WI38 (cell line): ENCODE measurements around the gene RNFT2.
A peak's percentile ranks its signal among the peaks of the same experiment; 100 is the strongest.
"Not testable (repeated sequence)": the region's sequence is repeated elsewhere in the genome, so short reads cannot be mapped to it uniquely, and the experiment has no call there.

Experiments
- H3K4me3 ChIP-seq: 2 replicates; pipeline ENCODE4 v1.5.1; 2011; ENCODE audit warnings: low read depth, mild to moderate bottlenecking, control low read depth, low read length
- TF ChIP-seq, protein P1 (sequence below): IDR thresholded peaks from 2 replicates; pipeline ENCODE4 v1.5.1; 2012; ENCODE audit warnings: low read depth, mild to moderate bottlenecking, control low read depth, low read length

Gene RNFT2

DNA sequence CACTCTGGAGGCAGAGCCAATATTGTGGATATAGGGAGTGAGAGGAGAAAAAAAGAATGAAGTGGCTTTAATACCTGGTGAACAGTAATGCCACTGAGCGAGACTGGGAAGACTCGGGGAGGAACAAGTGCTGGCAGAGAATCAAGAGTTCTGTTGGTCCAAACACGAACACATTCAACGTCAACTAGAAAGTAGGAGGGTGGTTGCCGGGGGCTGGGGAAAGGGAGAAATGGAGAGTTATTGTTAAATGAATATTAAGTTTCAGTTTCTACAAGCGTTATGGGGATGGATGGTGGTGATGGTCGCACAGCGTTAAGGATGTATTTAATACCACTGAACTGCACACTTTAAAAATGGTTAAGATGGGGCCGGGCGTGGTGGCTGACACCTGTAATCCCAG is 3.0 kb upstream of the RNFT2 start:
- no peak overlapping the region for H3K4me3 ChIP-seq
- TF ChIP-seq, protein P1, sequence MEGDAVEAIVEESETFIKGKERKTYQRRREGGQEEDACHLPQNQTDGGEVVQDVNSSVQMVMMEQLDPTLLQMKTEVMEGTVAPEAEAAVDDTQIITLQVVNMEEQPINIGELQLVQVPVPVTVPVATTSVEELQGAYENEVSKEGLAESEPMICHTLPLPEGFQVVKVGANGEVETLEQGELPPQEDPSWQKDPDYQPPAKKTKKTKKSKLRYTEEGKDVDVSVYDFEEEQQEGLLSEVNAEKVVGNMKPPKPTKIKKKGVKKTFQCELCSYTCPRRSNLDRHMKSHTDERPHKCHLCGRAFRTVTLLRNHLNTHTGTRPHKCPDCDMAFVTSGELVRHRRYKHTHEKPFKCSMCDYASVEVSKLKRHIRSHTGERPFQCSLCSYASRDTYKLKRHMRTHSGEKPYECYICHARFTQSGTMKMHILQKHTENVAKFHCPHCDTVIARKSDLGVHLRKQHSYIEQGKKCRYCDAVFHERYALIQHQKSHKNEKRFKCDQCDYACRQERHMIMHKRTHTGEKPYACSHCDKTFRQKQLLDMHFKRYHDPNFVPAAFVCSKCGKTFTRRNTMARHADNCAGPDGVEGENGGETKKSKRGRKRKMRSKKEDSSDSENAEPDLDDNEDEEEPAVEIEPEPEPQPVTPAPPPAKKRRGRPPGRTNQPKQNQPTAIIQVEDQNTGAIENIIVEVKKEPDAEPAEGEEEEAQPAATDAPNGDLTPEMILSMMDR, result no peak

DNA sequence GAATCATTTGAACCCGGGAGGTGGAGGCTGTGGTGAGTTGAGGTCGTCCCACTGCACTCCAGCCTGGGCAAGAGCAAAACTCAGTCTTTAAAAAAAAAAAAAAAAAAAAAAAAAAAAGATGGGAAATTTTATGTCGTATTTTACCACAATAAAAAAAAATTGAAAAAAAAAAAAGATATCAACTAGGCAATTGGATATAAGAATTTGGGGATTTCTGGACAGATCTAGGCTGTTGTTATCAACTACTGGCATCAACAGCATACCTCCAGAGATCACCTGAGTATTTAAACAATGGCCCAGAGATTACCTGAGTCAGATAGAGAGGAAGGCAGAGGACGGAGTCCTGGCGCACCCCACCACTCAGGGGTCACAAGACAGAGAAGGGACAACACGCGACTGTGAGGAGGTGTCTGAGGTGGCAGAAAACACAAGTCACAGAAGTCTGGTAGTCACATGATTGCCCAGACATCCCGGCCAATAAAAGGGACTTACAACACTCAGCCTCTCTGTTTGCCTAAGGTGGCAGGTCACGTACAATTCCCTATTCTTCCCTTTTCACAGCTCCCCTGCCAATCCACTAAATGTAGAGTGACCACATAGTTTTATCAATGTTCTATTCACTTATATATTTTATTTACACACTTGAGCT is 2.0 kb upstream of the RNFT2 start:
- peak overlapping the region; percentile 70; the same call in 1 of the 2 replicates for H3K4me3 ChIP-seq
- TF ChIP-seq, protein P1, result no peak

DNA sequence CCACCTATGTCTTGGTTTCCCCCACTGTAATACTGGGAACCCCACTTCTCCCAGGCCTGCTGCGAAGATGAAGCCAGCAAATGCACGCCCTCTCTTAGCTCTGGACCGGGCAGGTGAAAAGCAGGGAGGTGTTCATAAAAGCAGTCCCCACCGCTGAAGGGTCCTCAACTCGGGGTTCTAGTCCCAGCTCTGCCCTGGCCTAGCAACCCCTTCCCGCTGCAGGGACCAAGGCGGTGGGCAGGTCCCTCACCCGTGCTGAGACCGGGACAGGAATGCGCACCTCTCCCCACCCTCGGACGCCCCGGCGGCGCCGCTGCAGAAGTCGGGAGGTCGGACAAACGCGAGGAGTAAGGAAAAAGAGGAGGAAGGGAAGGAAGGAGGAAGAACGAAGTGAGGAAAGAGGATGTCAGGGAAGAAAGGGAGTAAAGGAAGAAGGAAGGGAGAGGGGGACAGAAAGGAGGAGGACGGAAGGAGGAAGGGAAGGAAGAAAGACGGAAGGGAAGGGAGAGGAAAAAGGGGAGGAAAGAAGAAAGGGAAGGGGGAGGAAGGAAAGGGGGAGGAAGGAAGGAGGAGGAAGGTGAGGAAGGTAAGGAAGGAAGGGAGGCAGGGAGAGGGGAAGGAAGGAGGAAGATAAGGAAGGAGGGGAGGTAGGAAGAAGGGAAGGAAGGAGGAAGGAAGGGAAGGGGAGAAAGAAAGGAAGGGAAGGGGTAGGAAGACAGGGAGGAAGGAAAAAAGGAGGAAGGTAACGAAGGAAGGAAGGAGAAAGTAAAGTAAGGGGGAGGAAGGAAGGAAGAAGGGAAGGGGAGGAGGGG is 947 bp upstream of the RNFT2 start:
- TF ChIP-seq, protein P1, result no peak
- H3K4me3 ChIP-seq, result peak overlapping the region; percentile 70

DNA sequence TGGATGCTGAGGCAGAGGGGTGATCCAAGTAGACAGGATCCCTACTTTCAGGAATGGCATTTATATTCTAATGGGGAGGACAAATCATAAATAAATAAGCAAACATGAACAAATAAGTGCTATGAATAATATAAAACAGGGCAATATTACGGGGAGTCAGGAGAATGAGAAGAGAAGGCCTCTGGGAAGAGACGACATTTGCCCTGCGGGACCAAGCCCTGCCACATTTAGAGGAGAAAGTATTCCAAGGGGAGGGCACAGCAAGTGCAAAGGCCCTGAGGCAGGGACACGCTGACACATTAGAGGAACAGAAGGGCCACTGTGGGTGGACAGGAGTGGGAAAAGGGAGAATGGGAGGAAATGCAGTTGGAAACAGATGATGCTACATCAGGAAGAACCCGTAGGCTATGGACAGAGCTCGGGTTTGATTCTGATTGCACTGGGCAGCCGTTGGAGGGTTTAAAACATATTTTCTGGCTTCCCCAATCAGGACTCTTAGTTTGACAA is 1.3 kb downstream of the RNFT2 start:
- TF ChIP-seq, protein P1, result no peak
- H3K4me3 ChIP-seq, result no peak overlapping the region

DNA sequence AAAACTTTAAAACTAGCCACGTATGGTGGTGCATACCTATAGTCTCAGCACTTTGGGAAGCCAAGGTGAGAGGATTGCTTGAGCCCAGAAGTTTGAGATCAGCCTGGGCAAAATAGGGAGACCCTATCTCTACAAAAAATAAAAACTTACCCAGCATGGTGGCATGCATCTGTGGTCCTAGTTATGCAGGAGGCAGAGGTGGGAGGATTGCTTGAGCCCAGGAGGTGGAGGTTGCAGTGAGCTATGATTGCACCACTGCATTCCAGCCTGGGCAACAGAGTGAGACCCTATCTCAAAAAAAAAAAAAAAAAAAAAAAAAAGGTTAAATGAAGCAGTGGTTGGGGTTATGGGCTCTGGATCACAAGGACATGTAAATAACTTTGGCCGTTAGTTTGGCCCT is 4.7 kb downstream of the RNFT2 start:
- H3K4me3 ChIP-seq, result not testable (repeated sequence)

DNA sequence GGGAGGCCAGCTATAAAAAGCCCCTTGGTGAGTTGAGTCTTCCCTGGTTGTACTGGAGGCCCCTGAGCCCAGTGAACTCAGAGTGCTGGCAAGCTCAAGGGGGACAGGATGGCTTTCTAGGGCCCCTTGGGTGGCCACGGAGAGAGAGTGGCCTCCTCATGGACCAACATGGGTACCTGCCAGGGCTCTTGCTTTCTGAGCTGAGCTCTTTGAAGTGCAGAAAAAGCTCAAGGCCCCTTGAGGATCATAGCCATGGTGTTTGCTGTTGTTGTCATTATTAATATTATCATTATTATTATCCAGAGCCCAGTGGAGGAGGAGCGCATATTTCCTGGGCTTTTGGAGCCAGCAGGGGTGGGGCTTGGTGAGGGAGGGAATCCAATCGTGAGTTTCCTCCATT is 6.7 kb downstream of the RNFT2 start:
- TF ChIP-seq, protein P1, result no peak
- no peak overlapping the region for H3K4me3 ChIP-seq

DNA sequence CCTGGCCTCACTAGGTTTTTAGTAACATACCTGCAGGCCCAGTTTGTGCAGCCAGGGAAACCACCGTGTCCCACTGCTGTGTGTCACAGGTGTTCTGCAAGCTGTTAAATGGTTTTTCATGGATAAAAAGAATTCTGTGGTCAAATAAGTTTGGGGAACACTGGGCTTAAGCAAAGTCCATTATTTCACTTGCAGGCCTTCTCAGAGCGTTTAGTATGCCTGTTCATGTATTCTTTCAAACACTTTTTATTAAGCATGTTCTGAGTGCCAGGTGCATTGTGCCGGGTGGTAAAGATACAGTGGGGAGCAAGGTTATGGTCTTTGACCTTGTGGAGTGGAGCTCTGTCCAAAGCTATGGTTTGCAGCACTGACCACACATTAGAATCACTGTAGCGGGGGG is 7.4 kb downstream of the RNFT2 start:
- H3K4me3 ChIP-seq, result no peak overlapping the region
- TF ChIP-seq, protein P1, result no peak
